Fibroblast of pulmonary artery (primary cell): ENCODE results near the gene LYRM4.

Experiments used
- DNase-seq: peaks from one replicate; pipeline ENCODE4 v3.0.0-alpha.2; 2010; ENCODE audit warnings: low read depth
- H3K4me3 ChIP-seq: replicated peaks from 2 replicates; pipeline ENCODE4 v1.5.1; 2011; ENCODE audit warnings: low read depth, mild to moderate bottlenecking, control low read depth, low read length, moderate library complexity
- CTCF ChIP-seq: IDR thresholded peaks from 2 replicates; pipeline ENCODE4 v1.5.1; 2011; ENCODE audit warnings: mild to moderate bottlenecking, control low read depth, low read length, inconsistent platforms; ENCODE audit errors: missing control alignments

Gene LYRM4

GRCh38 chr6:5081182-5081581, 179.6 kb downstream of the LYRM4 start:
- DNase-seq: no peak
- no peak overlapping the region for H3K4me3 ChIP-seq
- TF ChIP-seq CTCF: no peak

GRCh38 chr6:5080574-5080973, 180.2 kb downstream of the LYRM4 start:
- DNase-seq: no peak
- no peak overlapping the region for H3K4me3 ChIP-seq
- TF ChIP-seq CTCF: no peak

- no peak for TF ChIP-seq CTCF
- no peak for DNase-seq
- no peak overlapping the region for H3K4me3 ChIP-seq
Measured at GRCh38 chr6:5079692-5080091, 181.1 kb downstream of the LYRM4 start.

GRCh38 chr6:5078121-5078669, 182.6 kb downstream of the LYRM4 start:
- no peak for DNase-seq
- TF ChIP-seq CTCF: peak; percentile 11
- no peak overlapping the region for H3K4me3 ChIP-seq

DNA sequence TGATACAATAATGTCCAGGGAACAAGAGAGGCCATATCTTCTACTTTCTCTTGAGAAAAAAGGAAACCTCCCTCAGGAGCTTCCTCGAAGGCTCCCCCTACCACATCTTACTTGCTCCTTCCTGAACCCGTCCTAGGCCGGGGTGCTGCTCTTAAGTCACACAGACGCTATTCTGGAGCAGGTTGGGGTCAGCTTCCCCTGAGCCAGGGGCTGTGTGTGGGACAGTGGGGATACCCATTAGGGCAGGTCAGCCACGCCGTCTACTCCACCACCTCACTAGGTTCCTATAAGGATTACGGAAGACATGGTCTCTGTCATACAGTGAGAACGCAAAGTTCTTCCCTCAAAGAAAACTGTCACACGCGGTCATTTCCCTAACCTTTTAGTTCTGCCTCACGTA, 183.8 kb downstream of the LYRM4 start:
- H3K4me3 ChIP-seq: no peak overlapping the region
- no peak for DNase-seq
- TF ChIP-seq CTCF: no peak

GRCh38 chr6:5073992-5074391, 186.8 kb downstream of the LYRM4 start:
- TF ChIP-seq CTCF: no peak
- no peak for DNase-seq

GRCh38 chr6:5072440-5072839, 188.3 kb downstream of the LYRM4 start:
- H3K4me3 ChIP-seq: no peak overlapping the region
- TF ChIP-seq CTCF: no peak
- DNase-seq: no peak

More at GRCh38 chr6:5073992-5074391, 186.8 kb downstream of the LYRM4 start:
- no peak overlapping the region for H3K4me3 ChIP-seq
